HepG2 (cell line): ENCODE results near the gene WDR70. TPM values are rescaled to one million over a fixed set of nuclear protein-coding genes. Genes with fewer than 3 reads are reported as not detected.
A peak's percentile ranks its signal among the peaks of the same experiment; 100 is the strongest.

Source experiments
- CEBPZ ChIP-seq: IDR thresholded peaks from 2 replicates; pipeline ENCODE4 v1.6.1; 2012; ENCODE audit warnings: low read length, improper control_type of control experiment
- ETS1 ChIP-seq: sonication (generic); formaldehyde crosslinking; IDR thresholded peaks from 2 replicates; pipeline ENCODE4 v1.4.0; 2020; ENCODE audit warnings: missing genetic modification reagents
- FOSL2 ChIP-seq: sonication (generic); formaldehyde crosslinking; IDR thresholded peaks from 2 replicates; pipeline ENCODE4 v1.4.0; 2020; ENCODE audit warnings: missing genetic modification reagents
- FOXC1 ChIP-seq: sonication (generic); formaldehyde crosslinking; IDR thresholded peaks from 2 replicates; pipeline ENCODE4 v1.8.0; 2022; ENCODE audit warnings: mild to moderate bottlenecking, missing genetic modification reagents, borderline replicate concordance
- GTF3A ChIP-seq: sonication (generic); formaldehyde crosslinking; conservative IDR thresholded peaks from 2 replicates; pipeline ENCODE4 v1.4.0; 2020; ENCODE audit warnings: mild to moderate bottlenecking, missing genetic modification reagents
- IKZF4 ChIP-seq: sonication (generic); formaldehyde crosslinking; IDR thresholded peaks from 2 replicates; pipeline ENCODE4 v1.5.1; 2020; ENCODE audit warnings: borderline replicate concordance, mild to moderate bottlenecking, low read depth, missing genetic modification reagents; ENCODE audit errors: not compliant biosample characterization
- IRF9 ChIP-seq: sonication (generic); formaldehyde crosslinking; IDR thresholded peaks from 2 replicates; pipeline ENCODE4 v1.8.0; 2022; ENCODE audit warnings: missing genetic modification reagents, mild to moderate bottlenecking, borderline replicate concordance
- KLF9 ChIP-seq: IDR thresholded peaks from 2 replicates; pipeline ENCODE4 v1.6.1; 2016; ENCODE audit warnings: low read depth
- SMYD3 ChIP-seq: sonication (generic); formaldehyde crosslinking; IDR thresholded peaks from 2 replicates; pipeline ENCODE4 v1.8.1; 2023; ENCODE audit warnings: mild to moderate bottlenecking, missing genetic modification reagents
- ZBED4 ChIP-seq: sonication (generic); formaldehyde crosslinking; IDR thresholded peaks from 2 replicates; pipeline ENCODE4 v1.4.0; 2020; ENCODE audit warnings: missing genetic modification reagents, borderline replicate concordance
- ZBTB14 ChIP-seq: sonication (generic); formaldehyde crosslinking; IDR thresholded peaks from 2 replicates; pipeline ENCODE4 v1.4.0; 2020; ENCODE audit warnings: missing genetic modification reagents
- ZNF550 ChIP-seq: sonication (generic); formaldehyde crosslinking; IDR thresholded peaks from 2 replicates; pipeline ENCODE4 v1.4.0; 2020; ENCODE audit warnings: mild to moderate bottlenecking, missing genetic modification reagents, borderline replicate concordance
- ZNF605 ChIP-seq: sonication (generic); formaldehyde crosslinking; IDR thresholded peaks from 2 replicates; pipeline ENCODE4 v1.8.0; 2022; ENCODE audit warnings: mild to moderate bottlenecking, missing genetic modification reagents
- ZNF740 ChIP-seq: sonication (generic); formaldehyde crosslinking; IDR thresholded peaks from 2 replicates; pipeline ENCODE4 v1.4.0; 2020; ENCODE audit warnings: missing genetic modification reagents
- ZZZ3 ChIP-seq: sonication (generic); formaldehyde crosslinking; IDR thresholded peaks from 2 replicates; pipeline ENCODE4 v1.4.0; 2020; ENCODE audit warnings: missing genetic modification reagents, mild to moderate bottlenecking, borderline replicate concordance
- polyA plus RNA-seq, 8 experiments: library from polyadenylated mRNA; depleted of rRNA in 3 of 8; stranded (reverse) in 7 of 8; unstranded in 1 of 8; fragments of >200 nt; fragmentation: Illumina TruSeq in 4 of 8; extraction: Trizol in 4 of 8; gene quantifications; 2 replicates each; pipeline versions ENCODE4 v1.2.1 to v1.2.3, GENCODE V29; 2011 to 2016; ENCODE audit warnings: low read depth in 4 of 8, missing spikeins in 1 of 8, mixed read lengths in 1 of 8; ENCODE audit not compliant: insufficient read depth in 1 of 8
- total RNA-seq, 5 experiments: library from RNA; depleted of rRNA; stranded (reverse); fragments of >200 nt; fragmentation: Illumina TruSeq; extraction: Trizol; gene quantifications; 2 replicates each; pipeline ENCODE4 v1.2.3, GENCODE V29; 2016; ENCODE audit warnings: low read depth in 1 of 5

WDR70 gene
- total and polyA plus RNA-seq, 2 of the 13 experiments (the other 11 are each of a cell fraction or from before 2014, with no cell fraction given) = 14.6 to 30.6 TPM

GRCh38 chr5:37370864-37371726 lies 8.0 kb upstream of the WDR70 start, which contains the start of gene NUP155 (continued):
- TF ChIP-seq ZNF605 (CRISPR knock-in tag) (peak; percentile 73), FOSL2 (peak; percentile 42; the same call in 1 of the 2 replicates), ZNF550 (0 out of 2 replicates have a peak, but pooled peaks have one; percentile 46), IKZF4 (CRISPR knock-in tag) (peak; percentile 15), ZNF740 (no peak), SMYD3 (CRISPR knock-in tag) (peak; percentile 65; the same call in 1 of the 2 replicates), FOXC1 (peak; percentile 25; the same call in 1 of the 2 replicates), IRF9 (CRISPR knock-in tag) (0 out of 2 replicates have a peak, but pooled peaks have one; percentile 57), ZBED4 (CRISPR knock-in tag) (0 out of 2 replicates have a peak, but pooled peaks have one; percentile 17), ETS1 (no peak), CEBPZ (no peak), ZBTB14 (peak; percentile 43), ZZZ3 (CRISPR knock-in tag) (peak; percentile 37; the same call in 1 of the 2 replicates), GTF3A (CRISPR knock-in tag) (no peak), KLF9 (CRISPR knock-in tag) (0 out of 2 replicates have a peak, but pooled peaks have one; percentile 46)
